Upper lobe of left lung (tissue), 4 donors: ENCODE data around the gene LRRC73.

Experiments
- POLR2AphosphoS5 ChIP-seq, 2 donors: sonication (generic); formaldehyde crosslinking; IDR thresholded peaks; one replicate each; pipeline ENCODE4 v1.5.1; 2017; ENCODE audit warnings: antibody characterized with exemption in 2 of 2
- TF ChIP-seq, protein P1 (sequence below), 6 experiments: fragments of 450-650 bp in 4 of 6; fragments of 200-600 bp in 2 of 6; sonication (generic) in 2 of 6; IDR thresholded peaks; one replicate each; pipeline ENCODE4 v1.5.1; 2016 to 2019; ENCODE audit warnings: antibody characterized with exemption in 6 of 6

DNA sequence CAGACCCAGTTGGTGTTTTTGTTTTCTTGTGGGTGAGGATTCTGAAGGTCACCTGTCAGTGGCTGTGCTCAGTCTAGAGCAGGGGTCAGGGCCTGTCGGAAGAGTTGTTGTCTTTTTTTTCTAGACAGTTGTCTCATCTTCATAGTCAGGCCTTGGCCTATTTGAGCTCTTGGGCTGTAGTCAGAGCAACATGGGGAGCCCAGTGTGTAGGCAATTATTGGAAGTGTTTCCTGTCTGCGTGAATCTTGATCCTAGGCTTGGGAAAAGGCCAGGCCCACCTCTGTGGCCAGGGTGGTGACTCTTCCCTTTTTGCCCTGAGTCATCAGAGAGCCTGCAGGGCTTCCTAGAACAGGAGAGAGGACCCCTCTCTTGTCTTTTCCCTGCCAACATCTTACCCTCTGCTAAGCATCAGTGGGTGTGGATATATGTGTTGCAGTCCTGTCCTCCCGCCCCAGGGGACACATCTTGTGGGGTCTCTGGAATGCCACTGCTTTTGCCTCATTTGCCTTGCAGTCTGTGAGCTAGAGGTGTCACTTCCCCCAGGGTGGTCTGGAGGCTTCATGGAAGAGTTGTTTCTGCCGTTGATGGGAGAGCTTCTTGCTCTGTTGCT lies 21.4 kb downstream of the LRRC73 start:
- TF ChIP-seq, protein P1, sequence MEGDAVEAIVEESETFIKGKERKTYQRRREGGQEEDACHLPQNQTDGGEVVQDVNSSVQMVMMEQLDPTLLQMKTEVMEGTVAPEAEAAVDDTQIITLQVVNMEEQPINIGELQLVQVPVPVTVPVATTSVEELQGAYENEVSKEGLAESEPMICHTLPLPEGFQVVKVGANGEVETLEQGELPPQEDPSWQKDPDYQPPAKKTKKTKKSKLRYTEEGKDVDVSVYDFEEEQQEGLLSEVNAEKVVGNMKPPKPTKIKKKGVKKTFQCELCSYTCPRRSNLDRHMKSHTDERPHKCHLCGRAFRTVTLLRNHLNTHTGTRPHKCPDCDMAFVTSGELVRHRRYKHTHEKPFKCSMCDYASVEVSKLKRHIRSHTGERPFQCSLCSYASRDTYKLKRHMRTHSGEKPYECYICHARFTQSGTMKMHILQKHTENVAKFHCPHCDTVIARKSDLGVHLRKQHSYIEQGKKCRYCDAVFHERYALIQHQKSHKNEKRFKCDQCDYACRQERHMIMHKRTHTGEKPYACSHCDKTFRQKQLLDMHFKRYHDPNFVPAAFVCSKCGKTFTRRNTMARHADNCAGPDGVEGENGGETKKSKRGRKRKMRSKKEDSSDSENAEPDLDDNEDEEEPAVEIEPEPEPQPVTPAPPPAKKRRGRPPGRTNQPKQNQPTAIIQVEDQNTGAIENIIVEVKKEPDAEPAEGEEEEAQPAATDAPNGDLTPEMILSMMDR (IDR thresholded peaks at IDR 0.05): no peak
- no peak for TF ChIP-seq POLR2AphosphoS5 (IDR thresholded peaks at IDR 0.05)
